Liver (tissue), 3 donors: ENCODE measurements around the gene COPB2.

Experiments
- CTCF ChIP-seq: fragments of 150-350 bp; IDR thresholded peaks from 2 replicates; pipeline ENCODE4 v1.5.1; 2017; ENCODE audit warnings: improper control_type of control experiment, low read depth, low read length; ENCODE audit not compliant: missing input control
- EGR1 ChIP-seq, 2 donors: IDR thresholded peaks; 2 replicates each; pipeline ENCODE4 v1.6.1; 2016 to 2018; ENCODE audit warnings: antibody characterized with exemption in 2 of 2, low read depth in 2 of 2
- MAX ChIP-seq: IDR thresholded peaks from 2 replicates; pipeline ENCODE4 v1.6.1; 2016; ENCODE audit warnings: antibody characterized with exemption
- RAD21 ChIP-seq, 2 donors: IDR thresholded peaks; 2 replicates each; pipeline ENCODE4 v1.6.1; 2016; ENCODE audit warnings: antibody characterized with exemption in 2 of 2, mild to moderate bottlenecking in 2 of 2
- REST ChIP-seq: IDR thresholded peaks from 2 replicates; pipeline ENCODE4 v1.6.1; 2016; ENCODE audit warnings: antibody characterized with exemption, mild to moderate bottlenecking
- ZBTB33 ChIP-seq: IDR thresholded peaks from 2 replicates; pipeline ENCODE4 v1.6.1; 2016; ENCODE audit warnings: antibody characterized with exemption
- donor health status: healthy.
- donor health status: healthy.

- TF ChIP-seq REST (no peak), CTCF (no peak), RAD21 (IDR thresholded peaks at IDR 0.05) (no peak), ZBTB33 (no peak), EGR1 (IDR thresholded peaks at IDR 0.05; ENCODE audit: low read depth in 2 of 2) (no peak), MAX (no peak)
Observed at GRCh38 chr3:139416275-139416674, 26.8 kb upstream of the COPB2 start.
